Mesothelial cell of epicardium (in vitro differentiated cells): ENCODE measurements around the gene IGF1R. TPM values are rescaled to one million over a fixed set of nuclear protein-coding genes. Genes with fewer than 3 reads are reported as not detected.

ENCODE experiments used
- DNase-seq, 2 experiments: peaks; one replicate each; pipeline ENCODE4 v3.0.0; 2021; ENCODE audit warnings: low spot score in 2 of 2; ENCODE audit not compliant: unreplicated experiment in 2 of 2
- H3K27ac Mint-ChIP-seq: 2 replicates; pipeline ENCODE4 v1.8.0; 2021; ENCODE audit warnings: mixed read lengths
- H3K27me3 Mint-ChIP-seq: 2 replicates; pipeline ENCODE4 v1.8.0; 2021; ENCODE audit warnings: low read depth, mixed read lengths
- H3K36me3 Mint-ChIP-seq: 2 replicates; pipeline ENCODE4 v1.8.0; 2021; ENCODE audit warnings: mixed read lengths
- H3K4me1 Mint-ChIP-seq: 2 replicates; pipeline ENCODE4 v1.8.0; 2021; ENCODE audit warnings: mixed read lengths
- H3K4me3 Mint-ChIP-seq: 2 replicates; pipeline ENCODE4 v1.8.0; 2021; ENCODE audit warnings: mild to moderate bottlenecking, moderate library complexity, mixed read lengths
- H3K9me3 Mint-ChIP-seq: 2 replicates; pipeline ENCODE4 v1.8.0; 2021; ENCODE audit warnings: mixed read lengths
- CTCF ChIP-seq: fragments of 200-600 bp; sonication (generic); IDR thresholded peaks from one replicate; pipeline ENCODE4 v1.5.0; 2021; ENCODE audit warnings: antibody characterized with exemption; ENCODE audit not compliant: unreplicated experiment
- total RNA-seq: library from RNA; stranded (reverse); gene quantifications from 3 replicates; pipeline ENCODE4 v1.2.1, GENCODE V29; 2021

Gene IGF1R
- total RNA-seq, 1 donor from 2014 or later: 113 TPM

GRCh38 chr15:98655732-98656131, 7.4 kb downstream of the IGF1R start:
- H3K4me3 Mint-ChIP-seq: no peak overlapping the region
- H3K4me1 Mint-ChIP-seq: peaks cover 48% of the 10 kb centered on the region
- no peak for DNase-seq
- no peaks in the 10 kb centered on the region for H3K9me3 Mint-ChIP-seq
- no peak overlapping the region for H3K27ac Mint-ChIP-seq
- no peak for TF ChIP-seq CTCF
- no peaks in the 10 kb centered on the region for H3K27me3 Mint-ChIP-seq
- H3K36me3 Mint-ChIP-seq: no peaks in the 10 kb centered on the region

- Mint-ChIP-seq H3K4me1 (peaks cover 37% of the 10 kb centered on the region), H3K4me3 (no peak overlapping the region), H3K27me3 (no peaks in the 10 kb centered on the region), H3K27ac (no peak overlapping the region), H3K36me3 (no peaks in the 10 kb centered on the region), H3K9me3 (no peaks in the 10 kb centered on the region)
- no peak for DNase-seq
- TF ChIP-seq CTCF: no peak
Observed at GRCh38 chr15:98657721-98658120, 9.4 kb downstream of the IGF1R start.

GRCh38 chr15:98658831-98659699, 10.7 kb downstream of the IGF1R start:
- no peak overlapping the region for H3K4me3 Mint-ChIP-seq

GRCh38 chr15:98660055-98660454, 11.7 kb downstream of the IGF1R start:
- no peaks in the 10 kb centered on the region for H3K36me3 Mint-ChIP-seq
- no peaks in the 10 kb centered on the region for H3K27me3 Mint-ChIP-seq
- peaks cover 28% of the 10 kb centered on the region for H3K4me1 Mint-ChIP-seq
- no peak overlapping the region for H3K4me3 Mint-ChIP-seq
- TF ChIP-seq CTCF: no peak
- H3K27ac Mint-ChIP-seq: no peak overlapping the region
- DNase-seq: no peak
- H3K9me3 Mint-ChIP-seq: no peaks in the 10 kb centered on the region

More at GRCh38 chr15:98658831-98659699, 10.7 kb downstream of the IGF1R start:
- H3K27ac Mint-ChIP-seq: no peak overlapping the region
- no peak for DNase-seq
- H3K27me3 Mint-ChIP-seq: no peaks in the 10 kb centered on the region
- peaks cover 37% of the 10 kb centered on the region for H3K4me1 Mint-ChIP-seq
- H3K9me3 Mint-ChIP-seq: no peaks in the 10 kb centered on the region
- peak; percentile 77 for TF ChIP-seq CTCF
- H3K36me3 Mint-ChIP-seq: no peaks in the 10 kb centered on the region

GRCh38 chr15:98663045-98663444, 14.7 kb downstream of the IGF1R start:
- no peak overlapping the region for H3K4me3 Mint-ChIP-seq
- H3K27ac Mint-ChIP-seq: peak overlapping the region; percentile 35
- peaks cover 41% of the 10 kb centered on the region for H3K4me1 Mint-ChIP-seq

More at GRCh38 chr15:98663045-98663444, 14.7 kb downstream of the IGF1R start:
- no peak for DNase-seq
- H3K36me3 Mint-ChIP-seq: no peaks in the 10 kb centered on the region
- no peaks in the 10 kb centered on the region for H3K27me3 Mint-ChIP-seq
- TF ChIP-seq CTCF: no peak
- H3K9me3 Mint-ChIP-seq: no peaks in the 10 kb centered on the region
